MM.1S (cell line): Measurements from ENCODE around the gene CACNA1C.

Experiments used
- EZH2 ChIP-seq: fragments of 300-600 bp; sonication (generic); optimal IDR thresholded peaks from 2 replicates; pipeline ENCODE3; 2017; ENCODE audit warnings: low read depth, mild to moderate bottlenecking, antibody characterized with exemption, low read length, mixed read lengths
- EZH2phosphoT487 ChIP-seq: fragments of 300-600 bp; sonication (generic); IDR thresholded peaks from 2 replicates; pipeline ENCODE4 v1.6.1; 2018; ENCODE audit warnings: antibody characterized with exemption, low read length
- TF ChIP-seq, protein P1 (sequence below): fragments of 300-600 bp; sonication (generic); IDR thresholded peaks from 2 replicates; pipeline ENCODE4 v1.5.1; 2016; ENCODE audit warnings: antibody characterized with exemption, low read length, mixed read lengths

DNA sequence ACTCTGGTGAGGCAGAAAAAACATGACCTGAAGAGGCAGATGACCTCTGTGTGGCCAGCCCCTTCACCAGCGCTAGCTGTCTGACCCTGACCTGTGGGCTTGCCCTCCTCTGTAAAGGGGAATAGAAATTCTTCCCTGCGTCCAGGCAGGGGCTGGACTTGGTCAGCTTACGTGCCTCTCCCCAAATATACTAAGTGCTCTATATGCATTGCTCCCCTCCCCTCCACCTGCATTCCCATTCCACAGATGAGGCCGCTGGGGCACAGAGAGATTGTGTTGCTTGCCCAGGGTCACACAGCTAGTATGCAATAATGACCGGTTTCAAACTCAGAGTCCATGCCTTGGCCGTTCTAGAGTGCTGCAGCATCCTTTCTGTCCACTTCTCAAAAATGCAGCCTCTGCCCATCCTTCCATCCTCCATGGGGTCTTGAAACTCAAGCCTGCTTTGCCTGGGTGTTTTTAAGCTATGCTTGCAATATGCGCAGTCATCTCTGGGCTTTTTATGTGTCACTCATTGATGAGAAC lies 303.9 kb downstream of the CACNA1C start:
- TF ChIP-seq, protein P1, sequence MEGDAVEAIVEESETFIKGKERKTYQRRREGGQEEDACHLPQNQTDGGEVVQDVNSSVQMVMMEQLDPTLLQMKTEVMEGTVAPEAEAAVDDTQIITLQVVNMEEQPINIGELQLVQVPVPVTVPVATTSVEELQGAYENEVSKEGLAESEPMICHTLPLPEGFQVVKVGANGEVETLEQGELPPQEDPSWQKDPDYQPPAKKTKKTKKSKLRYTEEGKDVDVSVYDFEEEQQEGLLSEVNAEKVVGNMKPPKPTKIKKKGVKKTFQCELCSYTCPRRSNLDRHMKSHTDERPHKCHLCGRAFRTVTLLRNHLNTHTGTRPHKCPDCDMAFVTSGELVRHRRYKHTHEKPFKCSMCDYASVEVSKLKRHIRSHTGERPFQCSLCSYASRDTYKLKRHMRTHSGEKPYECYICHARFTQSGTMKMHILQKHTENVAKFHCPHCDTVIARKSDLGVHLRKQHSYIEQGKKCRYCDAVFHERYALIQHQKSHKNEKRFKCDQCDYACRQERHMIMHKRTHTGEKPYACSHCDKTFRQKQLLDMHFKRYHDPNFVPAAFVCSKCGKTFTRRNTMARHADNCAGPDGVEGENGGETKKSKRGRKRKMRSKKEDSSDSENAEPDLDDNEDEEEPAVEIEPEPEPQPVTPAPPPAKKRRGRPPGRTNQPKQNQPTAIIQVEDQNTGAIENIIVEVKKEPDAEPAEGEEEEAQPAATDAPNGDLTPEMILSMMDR = no peak
- TF ChIP-seq EZH2 = no peak
- no peak for TF ChIP-seq EZH2phosphoT487
